Lower leg skin (tissue), 3 donors: ENCODE results near the gene SMIM31.

Experiments used
- POLR2A ChIP-seq, 2 donors: fragments of 450-650 bp; IDR thresholded peaks; one replicate each; pipeline ENCODE4 v1.6.1; 2016 to 2017; ENCODE audit warnings: antibody characterized with exemption in 2 of 2, mild to moderate bottlenecking in 1 of 2, moderate library complexity in 1 of 2
- TF ChIP-seq, protein P1 (sequence below), 3 donors: fragments of 450-650 bp; IDR thresholded peaks; one replicate each; pipeline ENCODE4 v1.5.1; 2016; ENCODE audit warnings: antibody characterized with exemption in 3 of 3, mild to moderate bottlenecking in 3 of 3, moderate library complexity in 2 of 3

DNA sequence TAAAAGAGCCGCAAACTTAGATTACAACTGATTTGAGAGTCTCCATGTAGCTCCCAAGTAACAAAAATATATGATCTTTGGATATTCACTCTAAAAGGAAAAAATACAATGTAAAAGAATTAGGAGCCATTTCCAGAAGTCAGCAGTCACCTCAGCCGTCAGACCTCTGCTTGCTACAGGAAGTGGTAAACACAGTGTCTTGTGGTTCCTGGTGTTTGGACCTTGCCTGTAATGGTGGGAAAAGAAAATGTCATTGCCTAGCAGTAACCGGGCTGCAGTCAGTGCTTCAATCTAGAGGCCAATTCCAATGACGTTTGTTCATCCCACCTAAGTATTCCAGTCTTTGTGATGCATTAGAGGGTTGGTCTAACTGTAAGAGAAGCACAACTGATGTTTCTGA, 28.9 kb upstream of the SMIM31 start:
- TF ChIP-seq, protein P1, sequence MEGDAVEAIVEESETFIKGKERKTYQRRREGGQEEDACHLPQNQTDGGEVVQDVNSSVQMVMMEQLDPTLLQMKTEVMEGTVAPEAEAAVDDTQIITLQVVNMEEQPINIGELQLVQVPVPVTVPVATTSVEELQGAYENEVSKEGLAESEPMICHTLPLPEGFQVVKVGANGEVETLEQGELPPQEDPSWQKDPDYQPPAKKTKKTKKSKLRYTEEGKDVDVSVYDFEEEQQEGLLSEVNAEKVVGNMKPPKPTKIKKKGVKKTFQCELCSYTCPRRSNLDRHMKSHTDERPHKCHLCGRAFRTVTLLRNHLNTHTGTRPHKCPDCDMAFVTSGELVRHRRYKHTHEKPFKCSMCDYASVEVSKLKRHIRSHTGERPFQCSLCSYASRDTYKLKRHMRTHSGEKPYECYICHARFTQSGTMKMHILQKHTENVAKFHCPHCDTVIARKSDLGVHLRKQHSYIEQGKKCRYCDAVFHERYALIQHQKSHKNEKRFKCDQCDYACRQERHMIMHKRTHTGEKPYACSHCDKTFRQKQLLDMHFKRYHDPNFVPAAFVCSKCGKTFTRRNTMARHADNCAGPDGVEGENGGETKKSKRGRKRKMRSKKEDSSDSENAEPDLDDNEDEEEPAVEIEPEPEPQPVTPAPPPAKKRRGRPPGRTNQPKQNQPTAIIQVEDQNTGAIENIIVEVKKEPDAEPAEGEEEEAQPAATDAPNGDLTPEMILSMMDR (IDR thresholded peaks at IDR 0.05) = no peak
- TF ChIP-seq POLR2A (IDR thresholded peaks at IDR 0.05) = no peak
